GM21529 (cell line): ENCODE data around the gene SOCS3.

ENCODE experiments used
- ATAC-seq: cut with Tn5 transposase; IDR thresholded peaks from one replicate; pipeline ENCODE4 v1.9.1; 2021; ENCODE audit not compliant: unreplicated experiment

SOCS3 gene

GRCh38 chr17:78359997-78360370 lies at the start of gene SOCS3:
SOCS3 (minus strand) TSS chr17:78360077; CDS start chr17:78359095, 982 bp downstream.
- ATAC-seq = peak; percentile 29

DNA sequence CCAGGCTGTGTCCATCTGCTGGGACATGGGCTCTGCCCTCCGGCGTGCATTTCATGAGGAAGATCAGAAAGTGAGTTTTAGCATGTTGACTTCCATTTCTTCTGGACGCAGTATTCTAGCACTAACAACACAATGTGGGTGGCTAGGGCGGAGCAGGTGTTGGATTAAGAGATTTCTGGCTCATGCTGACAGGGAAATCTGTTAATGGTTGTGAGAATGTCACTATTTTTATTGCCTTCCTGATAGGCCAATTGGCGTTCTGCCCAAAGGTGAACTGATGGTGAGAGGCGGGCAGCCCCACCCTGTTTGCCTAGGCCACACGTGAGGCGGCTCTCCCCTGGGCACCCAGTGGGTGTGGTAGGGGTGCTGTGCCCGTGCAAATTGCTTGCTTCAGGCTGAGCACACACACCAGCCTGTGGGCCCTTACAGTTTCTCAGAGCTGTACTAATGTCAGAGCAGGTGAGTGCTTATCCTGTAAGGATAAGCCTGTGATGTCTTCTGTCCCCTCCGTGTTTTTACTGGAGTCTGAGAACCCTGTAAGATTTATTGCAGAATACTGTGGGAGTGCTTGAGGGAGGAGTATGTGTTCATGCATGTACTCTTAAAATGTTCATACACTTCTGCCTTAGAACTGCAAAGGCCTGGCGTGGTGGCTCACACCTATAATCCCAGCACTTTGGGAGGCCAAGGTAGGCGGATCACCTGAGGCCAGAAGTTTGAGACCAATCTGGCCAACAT lies 49.5 kb upstream of the SOCS3 start:
- ATAC-seq = no peak

- no peak for ATAC-seq
Measured at GRCh38 chr17:78408476-78409050, 48.7 kb upstream of the SOCS3 start.

DNA sequence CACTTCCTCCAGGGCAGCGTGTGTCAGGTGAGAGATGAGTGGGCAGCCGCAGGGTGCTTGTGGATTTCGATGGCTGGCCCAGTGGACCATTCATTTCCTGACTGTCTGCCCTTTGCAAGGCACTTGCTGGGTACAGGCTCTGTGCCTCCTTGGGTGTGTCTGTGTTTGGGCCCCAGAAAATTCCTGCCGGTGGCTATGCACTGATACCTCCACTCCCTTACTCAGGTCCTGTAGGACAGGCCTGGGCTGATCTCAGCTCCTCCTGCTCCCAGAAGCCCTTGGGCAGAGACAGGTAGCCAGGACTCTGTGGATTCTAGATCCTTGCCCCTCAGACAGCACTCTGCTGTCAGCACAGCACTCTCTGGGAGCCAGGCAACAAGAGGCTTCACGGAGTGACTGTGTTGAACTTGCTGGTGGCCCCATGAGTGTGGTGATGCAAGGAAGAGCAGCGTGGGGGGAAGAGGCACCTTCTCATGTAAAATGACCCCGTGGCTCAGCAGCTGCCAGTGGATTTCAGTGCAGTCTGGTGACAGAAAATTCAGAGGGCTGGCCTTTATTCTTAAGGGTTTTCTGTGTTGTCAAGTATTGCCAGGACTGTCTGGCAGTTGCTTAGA lies 47.6 kb upstream of the SOCS3 start:
- no peak for ATAC-seq

DNA sequence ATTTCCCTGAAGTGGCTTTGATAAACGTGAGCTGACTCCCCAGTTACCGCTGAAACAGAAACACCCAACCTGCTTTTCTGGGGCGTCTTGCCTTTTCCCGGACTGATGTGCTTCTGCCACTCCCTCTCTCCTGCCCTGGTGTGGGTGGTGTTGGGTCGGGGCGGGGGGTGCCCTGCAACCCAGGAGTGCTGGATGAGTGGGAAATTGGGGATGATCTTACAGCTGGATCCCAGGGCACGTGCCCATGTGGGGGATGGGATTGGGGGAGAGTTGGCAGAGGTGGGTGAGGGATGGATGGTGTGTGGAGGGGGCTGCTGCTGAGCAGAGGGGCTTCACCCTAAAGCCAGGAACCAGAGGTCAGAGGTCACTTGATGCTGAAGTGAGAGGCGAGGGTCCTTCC lies 47.0 kb upstream of the SOCS3 start:
- no peak for ATAC-seq

GRCh38 chr17:78406396-78406795 lies 46.5 kb upstream of the SOCS3 start:
- ATAC-seq = no peak

DNA sequence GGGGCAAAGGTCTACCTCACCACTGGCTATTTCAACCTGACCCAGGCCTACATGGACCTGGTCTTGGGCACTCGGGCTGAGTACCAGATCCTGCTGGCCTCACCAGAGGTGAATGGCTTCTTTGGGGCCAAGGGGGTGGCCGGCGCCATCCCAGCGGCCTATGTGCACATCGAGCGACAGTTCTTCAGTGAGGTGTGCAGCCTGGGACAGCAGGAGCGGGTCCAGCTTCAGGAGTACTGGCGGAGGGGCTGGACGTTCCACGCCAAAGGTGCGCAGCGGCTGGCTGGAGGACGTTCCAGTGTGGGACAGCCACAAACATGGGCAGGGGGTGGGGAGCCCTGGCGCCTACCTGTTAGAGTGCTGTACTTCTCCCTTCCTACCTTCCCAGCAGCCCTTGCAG lies 43.9 kb upstream of the SOCS3 start:
- no peak for ATAC-seq

- no peak for ATAC-seq
Measured at GRCh38 chr17:78401891-78402290, 42.0 kb upstream of the SOCS3 start.

DNA sequence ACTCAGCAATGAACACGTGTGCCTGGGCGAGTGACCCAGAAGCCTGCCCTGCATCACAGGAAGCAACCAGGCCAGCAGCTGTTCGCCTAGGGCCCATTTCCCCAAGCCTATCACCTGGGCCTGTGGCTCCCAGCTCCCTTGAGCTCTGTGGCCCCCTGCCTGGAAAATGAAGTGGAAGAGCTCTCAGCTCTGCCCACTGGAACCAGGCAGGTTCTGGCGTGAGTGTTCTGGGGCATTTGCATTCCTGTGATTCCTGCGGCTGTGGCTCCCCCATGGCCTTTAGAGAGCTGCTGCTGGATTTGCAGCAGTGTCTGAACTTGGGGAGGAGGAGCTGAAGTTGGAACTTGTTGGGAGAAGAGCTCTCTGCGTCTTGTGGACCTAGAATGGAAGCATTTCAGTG lies 41.4 kb upstream of the SOCS3 start:
- ATAC-seq = no peak

DNA sequence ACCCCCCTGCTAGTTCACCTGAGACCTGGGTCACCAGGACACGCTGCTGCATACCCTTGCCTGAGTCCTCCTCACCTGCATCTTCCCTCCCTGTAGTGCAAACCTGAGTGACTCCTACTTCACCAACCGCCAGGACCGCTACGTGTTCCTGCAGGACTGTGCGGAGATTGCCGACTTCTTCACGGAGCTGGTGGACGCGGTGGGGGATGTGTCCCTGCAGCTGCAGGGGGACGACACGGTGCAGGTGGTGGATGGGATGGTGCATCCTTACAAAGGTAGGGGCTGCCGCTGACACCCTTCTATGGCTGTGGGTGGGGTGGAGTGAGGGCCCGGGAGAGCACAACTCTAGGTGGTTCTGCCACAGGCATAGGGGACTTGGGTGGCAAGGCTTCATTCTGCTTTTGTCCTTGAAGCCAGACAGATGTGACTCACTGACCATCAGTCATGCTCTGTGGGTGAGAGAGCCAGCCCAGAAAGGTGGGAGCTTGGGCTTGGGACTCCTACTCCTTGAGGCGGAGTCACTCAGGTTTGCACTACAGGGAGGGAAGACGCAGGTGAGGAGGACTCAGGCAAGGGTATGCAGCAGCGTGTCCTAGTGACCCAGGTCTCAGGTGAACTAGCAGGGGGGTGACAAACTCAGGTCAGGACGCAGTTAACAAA lies 40.8 kb upstream of the SOCS3 start:
- no peak for ATAC-seq

GRCh38 chr17:78399693-78400144 lies 39.8 kb upstream of the SOCS3 start:
- ATAC-seq = no peak

- ATAC-seq = no peak
Measured at GRCh38 chr17:78399028-78399692, 39.3 kb upstream of the SOCS3 start.

DNA sequence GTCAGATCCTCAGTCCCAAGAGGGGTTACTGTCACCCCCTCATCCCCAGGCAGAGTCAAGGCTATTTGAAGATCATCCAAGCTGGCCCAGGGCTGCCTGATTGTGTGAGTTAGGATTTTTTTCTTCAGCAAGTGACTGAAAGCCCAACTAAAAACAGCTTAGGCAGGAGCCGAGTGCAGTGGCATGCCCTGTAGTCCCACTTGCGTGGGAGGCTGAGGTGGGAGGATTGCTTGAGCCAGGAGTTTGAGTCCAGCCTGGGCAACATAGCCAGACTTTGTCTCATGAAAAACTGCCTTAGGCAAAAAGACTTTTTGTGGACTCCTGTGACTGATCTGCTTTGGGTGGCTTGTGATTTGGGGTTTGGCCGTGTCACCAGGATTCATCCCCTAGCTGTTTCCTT lies 38.5 kb upstream of the SOCS3 start:
- ATAC-seq = no peak

GRCh38 chr17:78397681-78398101 lies 37.8 kb upstream of the SOCS3 start:
- ATAC-seq = no peak

GRCh38 chr17:78396441-78397337 lies 36.8 kb upstream of the SOCS3 start:
- ATAC-seq = no peak

- no peak for ATAC-seq
Measured at GRCh38 chr17:78395155-78395554, 35.3 kb upstream of the SOCS3 start.

DNA sequence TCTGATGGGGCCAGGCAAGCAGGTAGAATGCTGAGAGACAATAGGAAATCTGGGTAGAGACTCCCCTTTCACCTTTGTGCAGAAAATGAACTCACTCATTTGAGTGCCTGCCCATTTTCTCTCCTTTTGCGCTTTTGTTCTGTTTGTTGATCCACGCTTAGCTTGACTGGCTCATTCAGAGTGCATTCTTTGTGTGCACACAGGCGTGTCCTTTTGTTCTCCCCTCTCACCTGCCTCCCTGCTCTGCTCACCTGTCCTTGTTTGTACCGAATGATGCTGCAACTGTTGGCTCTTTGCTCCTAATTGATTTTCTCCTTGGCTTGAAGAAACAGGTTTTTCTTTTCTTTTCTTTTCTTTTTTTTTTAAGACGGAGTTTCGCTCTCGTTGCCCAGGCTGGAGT lies 34.3 kb upstream of the SOCS3 start:
- ATAC-seq = no peak

DNA sequence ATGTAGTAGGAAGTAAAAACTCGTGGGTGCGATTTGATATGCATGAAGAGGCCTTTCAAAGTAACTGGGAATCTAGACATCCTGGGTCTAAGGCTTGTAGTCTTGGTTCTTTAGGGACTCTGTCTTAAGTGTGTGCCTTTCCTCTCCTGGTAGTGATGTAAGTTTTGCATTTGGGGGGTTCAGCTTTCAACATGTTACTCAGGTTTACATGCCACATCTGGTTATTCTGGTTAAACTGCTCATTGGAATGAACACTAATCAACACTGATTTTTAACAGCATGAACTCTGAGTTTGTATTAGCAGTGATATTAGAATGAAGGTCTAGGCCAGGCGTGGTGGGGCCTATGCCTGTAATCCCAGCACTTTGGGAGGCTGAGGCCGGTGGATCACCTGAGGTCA lies 33.7 kb upstream of the SOCS3 start:
- no peak for ATAC-seq

- ATAC-seq = no peak
Measured at GRCh38 chr17:78392295-78392694, 32.4 kb upstream of the SOCS3 start.

DNA sequence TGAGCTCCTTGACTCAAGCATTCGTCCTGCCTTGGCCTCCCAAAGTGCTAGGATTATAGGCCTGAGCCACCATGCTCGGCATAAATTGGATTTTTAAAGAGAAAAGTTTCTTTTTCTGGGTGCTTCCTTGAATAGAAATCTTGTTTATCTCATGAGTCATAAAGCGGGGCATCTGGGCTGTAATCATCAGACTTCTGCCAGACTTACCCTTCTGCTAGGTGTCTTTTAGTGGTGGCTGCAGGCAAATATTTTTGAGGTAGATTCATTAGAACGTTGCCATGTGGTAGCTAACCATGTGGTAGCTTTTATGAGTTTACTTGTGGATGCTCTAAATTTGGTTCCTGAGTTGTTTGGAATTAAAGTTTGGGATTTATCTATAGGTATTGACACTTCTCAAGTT lies 32.0 kb upstream of the SOCS3 start:
- no peak for ATAC-seq
